Stimulated activated CD4-positive, alpha-beta T cell treated with anti-CD3 and anti-CD28 coated beads, TNF-alpha, amount 100 ng/mL, for 24 hours (primary cell): ENCODE results near the gene MYO18B.

ENCODE experiments used
- DNase-seq, 3 experiments: peaks; one replicate each; pipeline ENCODE4 v3.0.0-alpha.2; 2020; ENCODE audit warnings: low read depth in 3 of 3

The MYO18B gene

GRCh38 chr22:25824828-25825423 is 82.9 kb downstream of the MYO18B start:
- no peak for DNase-seq

- DNase-seq, result no peak
Measured at GRCh38 chr22:25827415-25827814, 85.4 kb downstream of the MYO18B start.

- DNase-seq, result no peak
Measured at GRCh38 chr22:25828422-25828821, 86.4 kb downstream of the MYO18B start.

GRCh38 chr22:25829237-25829636 is 87.2 kb downstream of the MYO18B start:
- DNase-seq, result no peak

GRCh38 chr22:25829808-25830777 is 88.1 kb downstream of the MYO18B start:
- DNase-seq, result no peak

- no peak for DNase-seq
Measured at GRCh38 chr22:25833091-25833490, 91.1 kb downstream of the MYO18B start.

- no peak for DNase-seq
Measured at GRCh38 chr22:25833676-25834075, 91.7 kb downstream of the MYO18B start.

- DNase-seq, result no peak
Measured at GRCh38 chr22:25834490-25834889, 92.5 kb downstream of the MYO18B start.

- no peak for DNase-seq
Measured at GRCh38 chr22:25835348-25835747, 93.4 kb downstream of the MYO18B start.

- DNase-seq, result no peak
Measured at GRCh38 chr22:25837288-25837900, 95.4 kb downstream of the MYO18B start.

- DNase-seq, result no peak
Measured at GRCh38 chr22:25838960-25839741, 97.2 kb downstream of the MYO18B start.

GRCh38 chr22:25839755-25840154 is 97.8 kb downstream of the MYO18B start:
- DNase-seq, result no peak

GRCh38 chr22:25840167-25840566 is 98.2 kb downstream of the MYO18B start:
- DNase-seq, result no peak

GRCh38 chr22:25840891-25841290 is 98.9 kb downstream of the MYO18B start:
- no peak for DNase-seq

GRCh38 chr22:25841775-25842174 is 99.8 kb downstream of the MYO18B start:
- DNase-seq, result no peak

GRCh38 chr22:25843660-25844405 is 101.8 kb downstream of the MYO18B start:
- no peak for DNase-seq

- no peak for DNase-seq
Measured at GRCh38 chr22:25844601-25845000, 102.6 kb downstream of the MYO18B start.

- DNase-seq, result no peak
Measured at GRCh38 chr22:25845985-25846745, 104.2 kb downstream of the MYO18B start.

GRCh38 chr22:25847451-25847850 is 105.5 kb downstream of the MYO18B start:
- no peak for DNase-seq

- no peak for DNase-seq
Measured at GRCh38 chr22:25848954-25849353, 107.0 kb downstream of the MYO18B start.
